GM12864 (cell line): ENCODE results near the gene HECW1.

Experiments
- DNase-seq: peaks from one replicate; pipeline ENCODE4 v3.0.0-alpha.2; 2011; ENCODE audit warnings: low read depth
- H3K4me3 ChIP-seq: 2 replicates; pipeline ENCODE4 v1.5.1; 2011; ENCODE audit warnings: mild to moderate bottlenecking, low read depth, low read length, control low read depth
- CTCF ChIP-seq: IDR thresholded peaks from 2 replicates; pipeline ENCODE4 v1.5.1; 2011; ENCODE audit warnings: low read depth, mild to moderate bottlenecking, moderate library complexity, low read length, control low read depth, inconsistent platforms; ENCODE audit errors: missing control alignments

HECW1 gene

GRCh38 chr7:43247757-43248156, 135.3 kb downstream of the HECW1 start:
- no peak overlapping the region for H3K4me3 ChIP-seq
- no peak for TF ChIP-seq CTCF

GRCh38 chr7:43248553-43248952, 136.1 kb downstream of the HECW1 start:
- no peak overlapping the region for H3K4me3 ChIP-seq
- DNase-seq: no peak
- TF ChIP-seq CTCF: no peak

More at GRCh38 chr7:43247757-43248156, 135.3 kb downstream of the HECW1 start:
- no peak for DNase-seq

- no peak for DNase-seq
- TF ChIP-seq CTCF: no peak
These were observed 136.7 kb downstream of the HECW1 start for GRCh38 chr7:43248961-43249822.

GRCh38 chr7:43249823-43250145, 137.3 kb downstream of the HECW1 start:
- DNase-seq: no peak
- TF ChIP-seq CTCF: no peak
- H3K4me3 ChIP-seq: no peak overlapping the region

More at GRCh38 chr7:43248961-43249822, 136.7 kb downstream of the HECW1 start:
- H3K4me3 ChIP-seq: no peak overlapping the region

GRCh38 chr7:43260980-43261878, 148.8 kb downstream of the HECW1 start:
- DNase-seq: peak; percentile 35
- peak; percentile 86 for TF ChIP-seq CTCF
- H3K4me3 ChIP-seq: no peak overlapping the region

- no peak overlapping the region for H3K4me3 ChIP-seq
- no peak for DNase-seq
- no peak for TF ChIP-seq CTCF
These were observed 152.7 kb downstream of the HECW1 start for GRCh38 chr7:43265139-43265538.
